CD4-positive, alpha-beta T cell treated with Interleukin-21 for 1 hour (primary cell): Measurements from ENCODE around the gene DAZAP1.
A peak's percentile ranks its signal among the peaks of the same experiment; 100 is the strongest.
"Not testable (repeated sequence)": the region's sequence is repeated elsewhere in the genome, so short reads cannot be mapped to it uniquely, and the experiment has no call there.

Experiments
- DNase-seq: peaks from one replicate; pipeline ENCODE4 v3.0.0-alpha.2; 2020

Gene DAZAP1

DNA sequence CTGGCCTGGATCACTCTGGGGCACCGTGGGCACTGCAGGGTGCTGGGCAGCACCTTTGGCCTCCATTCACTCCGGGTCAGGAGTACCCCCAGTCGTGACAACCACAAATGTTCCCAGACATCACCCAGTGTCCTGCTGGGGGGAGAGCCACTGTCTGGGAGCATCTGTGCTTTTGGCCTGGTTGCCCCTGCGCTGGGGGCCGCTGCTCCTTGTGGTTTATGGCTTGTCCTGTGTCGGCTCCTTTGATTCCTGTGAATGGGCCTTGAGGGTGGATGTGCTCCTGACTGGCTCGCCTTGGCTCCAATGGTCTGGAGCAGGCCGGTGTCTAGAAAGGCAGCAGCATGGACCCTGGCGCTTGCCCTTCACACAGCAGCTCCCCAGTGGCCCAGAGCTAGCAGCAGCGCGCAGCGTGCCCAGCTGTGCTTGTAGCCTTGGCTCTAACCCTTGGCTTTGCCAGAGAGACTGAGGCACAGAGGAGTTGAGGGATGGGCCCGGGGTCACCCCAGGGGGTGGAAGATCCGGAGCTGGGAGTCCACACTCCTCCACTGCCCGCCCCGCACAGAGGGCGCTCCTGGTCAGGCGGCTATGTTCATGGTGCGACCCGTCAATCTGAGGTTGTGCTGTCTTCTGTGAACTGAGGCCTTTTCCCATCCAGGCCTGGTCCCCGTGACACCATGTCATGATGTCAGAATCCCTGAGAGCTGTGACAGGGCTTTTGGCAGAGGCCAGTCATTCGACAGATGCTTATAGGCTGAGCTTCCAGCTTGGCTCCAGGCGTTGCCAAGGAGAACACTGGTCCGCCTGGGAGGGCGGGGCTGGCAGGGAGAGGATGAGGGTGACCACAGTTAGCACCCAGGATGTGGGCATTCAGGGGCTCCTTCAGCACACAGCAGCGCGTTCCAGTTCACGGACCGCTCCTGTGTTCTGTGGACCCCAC lies 4.1 kb downstream of the DAZAP1 start:
- DNase-seq, result peak; percentile 62

- no peak for DNase-seq
Observed at GRCh38 chr19:1412323-1412923, 5.0 kb downstream of the DAZAP1 start.

GRCh38 chr19:1412995-1413800 lies 5.8 kb downstream of the DAZAP1 start:
- no peak for DNase-seq

GRCh38 chr19:1416014-1416841 lies 8.8 kb downstream of the DAZAP1 start:
- no peak for DNase-seq

GRCh38 chr19:1417145-1417544 lies 9.8 kb downstream of the DAZAP1 start:
- DNase-seq, result no peak

GRCh38 chr19:1417681-1418495 lies 10.5 kb downstream of the DAZAP1 start:
- no peak for DNase-seq

DNA sequence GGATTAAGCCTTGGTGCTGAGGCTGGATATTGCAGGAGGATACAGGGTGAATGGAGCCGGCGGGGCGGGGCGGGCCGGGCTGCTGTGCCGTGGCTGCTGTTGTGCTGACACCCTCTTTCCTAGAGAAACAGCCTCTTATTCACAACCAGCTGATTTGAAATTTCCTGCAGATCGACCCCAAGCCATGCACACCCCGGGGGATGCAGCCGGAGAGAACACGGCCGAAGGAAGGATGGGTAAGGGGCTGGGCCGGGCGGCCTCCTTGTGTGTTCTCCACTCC lies 11.1 kb downstream of the DAZAP1 start:
- no peak for DNase-seq

DNA sequence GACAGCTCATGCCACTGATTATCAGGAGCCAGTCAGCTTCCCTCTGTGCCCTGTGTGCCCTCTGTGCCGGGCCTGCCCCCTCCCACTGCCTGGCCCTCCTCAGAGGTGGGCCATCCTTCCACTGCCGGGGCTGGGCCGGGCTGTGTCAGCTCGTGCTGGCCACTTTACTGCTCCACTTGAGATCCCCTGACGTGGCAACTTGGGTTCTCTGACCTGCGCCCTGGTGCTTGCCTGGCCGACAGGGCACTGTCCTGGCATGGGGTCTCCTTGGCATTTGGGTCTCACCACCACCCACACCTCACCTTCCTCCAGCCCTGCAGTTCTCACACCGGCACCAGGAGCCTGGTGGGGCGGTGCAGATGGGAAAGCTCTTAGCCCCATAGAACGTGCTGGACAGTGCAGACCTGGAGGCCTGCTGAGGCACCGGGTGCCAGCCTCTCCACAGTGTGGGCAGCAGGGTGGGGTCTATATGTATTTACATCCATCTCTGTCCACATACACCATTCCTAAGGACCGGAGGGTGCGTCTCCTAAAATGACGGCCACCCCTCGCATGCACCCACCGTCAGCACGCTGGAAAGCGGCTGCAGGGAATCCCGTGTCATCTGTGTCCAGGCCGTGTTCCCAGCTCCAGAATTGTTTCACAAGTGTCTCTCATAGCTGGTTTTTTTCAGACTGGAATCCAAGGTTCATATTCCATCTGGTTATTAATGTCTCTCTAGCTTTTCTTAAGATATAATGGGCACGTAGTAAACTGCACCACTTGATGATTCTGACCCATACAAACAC lies 11.8 kb downstream of the DAZAP1 start:
- no peak for DNase-seq

DNA sequence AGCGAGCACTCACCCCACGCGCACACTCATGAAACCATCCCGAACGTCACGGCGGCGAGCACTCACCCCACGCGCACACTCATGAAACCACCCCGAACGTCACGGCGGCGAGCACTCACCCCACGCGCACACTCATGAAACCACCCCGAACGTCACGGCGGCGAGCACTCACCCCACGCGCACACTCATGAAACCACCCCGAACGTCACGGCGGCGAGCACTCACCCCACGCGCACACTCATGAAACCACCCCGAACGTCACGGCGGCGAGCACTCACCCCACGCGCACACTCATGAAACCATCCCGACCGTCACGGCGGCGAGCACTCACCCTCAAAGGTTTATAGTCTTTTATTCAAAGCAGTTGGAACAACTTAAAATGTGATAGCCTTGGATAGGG lies 12.7 kb downstream of the DAZAP1 start:
- DNase-seq, result not testable (repeated sequence)

DNA sequence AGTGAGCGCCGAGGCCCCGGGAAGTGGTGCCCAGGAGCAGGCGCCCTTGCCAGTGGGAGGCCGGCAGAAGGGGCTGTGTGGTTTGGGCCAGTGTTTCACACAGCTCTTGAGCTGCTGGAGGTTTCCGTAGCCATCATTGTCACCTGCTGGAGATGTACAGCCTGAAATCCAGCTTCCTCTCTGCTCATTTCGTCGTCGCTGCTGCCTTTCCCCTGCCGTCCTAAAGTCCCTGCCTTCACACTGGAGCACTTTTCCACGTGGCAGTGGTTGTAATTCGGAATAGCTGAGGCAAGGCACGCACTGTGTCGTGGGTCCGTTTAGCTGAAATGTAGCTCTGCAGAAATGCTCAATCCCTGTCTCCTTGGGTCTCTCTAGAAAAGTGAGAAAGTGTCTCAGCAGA lies 13.2 kb downstream of the DAZAP1 start:
- DNase-seq, result no peak

DNA sequence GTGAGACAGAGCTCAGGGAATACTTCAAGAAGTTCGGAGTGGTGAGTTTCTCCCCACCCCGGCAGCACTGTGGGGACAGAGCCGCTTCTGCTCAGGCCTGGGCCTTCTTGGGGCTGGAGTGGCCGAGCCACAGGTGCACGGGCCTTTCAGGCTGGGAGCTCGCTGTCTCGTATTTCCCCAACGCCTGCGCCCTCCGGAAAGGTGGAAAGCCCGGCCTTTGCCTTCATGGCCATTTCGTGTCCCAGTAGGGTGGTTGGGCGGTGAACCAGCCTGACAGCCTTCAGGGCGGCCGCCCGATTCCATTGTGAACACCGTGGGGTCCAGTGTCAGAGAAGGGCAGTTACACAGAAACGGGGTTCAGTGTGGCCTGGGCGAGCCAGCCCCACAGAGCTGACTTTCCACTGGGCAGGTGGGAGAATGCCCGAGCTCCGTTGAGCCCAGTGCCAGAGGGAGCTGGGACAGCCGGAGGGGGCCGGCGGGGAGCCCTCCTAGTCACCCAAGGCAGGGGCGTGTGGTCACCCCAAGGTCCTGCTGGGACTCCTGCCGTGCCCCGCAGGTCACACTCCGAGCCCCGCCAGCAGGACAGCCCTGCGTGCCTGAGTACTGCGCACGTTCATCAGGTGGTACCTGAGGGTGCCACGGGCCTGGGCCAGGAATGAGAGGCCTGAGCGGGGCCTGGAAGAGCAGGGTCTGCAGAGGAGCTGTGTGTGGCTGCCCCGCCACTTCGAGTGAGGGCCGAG lies 14.0 kb downstream of the DAZAP1 start:
- no peak for DNase-seq

- no peak for DNase-seq
Observed at GRCh38 chr19:1421958-1422305, 14.5 kb downstream of the DAZAP1 start.

- no peak for DNase-seq
Observed at GRCh38 chr19:1422360-1422759, 15.0 kb downstream of the DAZAP1 start.

GRCh38 chr19:1422943-1423342 lies 15.6 kb downstream of the DAZAP1 start:
- DNase-seq, result no peak

- DNase-seq, result no peak
Observed at GRCh38 chr19:1423436-1424191, 16.2 kb downstream of the DAZAP1 start.

DNA sequence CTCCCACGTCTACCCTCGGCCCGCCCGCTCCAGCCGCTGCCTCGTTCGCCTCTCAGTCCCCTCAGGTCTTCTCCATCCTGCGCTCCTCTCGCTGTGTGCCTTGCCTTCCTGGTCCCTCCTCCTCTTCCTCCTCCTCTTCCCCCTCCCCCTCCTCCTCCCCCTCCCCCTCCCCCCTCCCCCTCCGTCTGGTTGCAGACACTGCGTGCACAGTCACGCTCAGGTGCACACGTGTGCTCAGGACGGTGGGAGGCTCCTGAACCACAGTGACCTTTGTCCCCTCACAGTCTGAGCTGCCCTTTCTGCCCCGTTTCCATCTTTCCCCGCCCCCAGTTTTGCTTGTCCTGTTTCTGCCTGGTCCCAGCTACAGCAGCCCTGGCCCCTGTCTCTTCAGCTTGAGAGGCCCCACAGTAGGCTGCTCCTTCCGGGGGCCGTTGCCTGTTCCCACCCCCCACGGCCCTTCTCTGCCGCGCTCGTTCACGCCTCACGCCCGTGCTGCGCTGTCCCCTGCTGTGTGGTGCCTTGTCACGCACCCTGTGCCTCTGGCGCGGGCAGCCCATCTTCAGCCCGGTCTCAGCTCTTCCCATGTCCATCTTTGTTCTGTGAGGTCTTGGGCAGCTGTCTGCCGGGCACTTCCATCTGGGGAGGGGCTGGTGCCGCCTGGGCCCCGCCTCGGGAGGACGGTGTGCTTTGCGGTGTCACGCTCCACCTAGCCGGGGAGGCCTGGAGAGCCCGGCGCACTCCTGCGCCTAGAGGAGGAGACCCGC lies 17.0 kb downstream of the DAZAP1 start:
- no peak for DNase-seq

GRCh38 chr19:1425102-1425837 lies 17.9 kb downstream of the DAZAP1 start:
- DNase-seq, result no peak

DNA sequence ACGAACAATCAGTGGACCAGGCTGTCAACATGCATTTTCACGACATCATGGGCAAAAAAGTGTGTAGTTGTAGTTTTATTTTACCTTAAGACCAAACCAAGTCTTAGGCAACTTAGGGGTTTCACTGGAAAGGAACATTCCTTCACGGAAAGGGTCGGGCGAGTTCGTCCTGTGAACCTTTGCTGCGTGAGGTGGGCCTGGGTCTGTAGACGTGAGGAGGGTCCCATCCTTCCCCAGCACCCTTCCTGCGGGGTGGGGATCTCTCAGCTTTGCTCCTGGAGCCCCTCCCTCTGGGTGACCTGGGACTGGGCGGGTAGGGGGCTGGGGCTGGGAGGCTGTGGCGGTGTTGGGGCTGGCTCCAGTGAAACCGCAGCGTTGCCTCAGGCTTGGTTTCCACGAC lies 18.5 kb downstream of the DAZAP1 start:
- DNase-seq, result no peak
